Retinal pigment epithelial cell (primary cell): ENCODE measurements around the gene ZNF148.

Experiments used
- DNase-seq: peaks from one replicate; pipeline ENCODE4 v3.0.0-alpha.2; 2010; ENCODE audit warnings: low read depth
- H3K4me3 ChIP-seq: 2 replicates; pipeline ENCODE4 v1.5.1; 2011; ENCODE audit warnings: mild to moderate bottlenecking, low read length, control low read depth, moderate library complexity
- CTCF ChIP-seq: conservative IDR thresholded peaks from 2 replicates; pipeline ENCODE4 v1.5.1; 2011; ENCODE audit warnings: low read depth, low read length, control low read depth, inconsistent platforms

ZNF148 gene

GRCh38 chr3:125292015-125292414, 83.1 kb downstream of the ZNF148 start:
- TF ChIP-seq CTCF = no peak
- no peak overlapping the region for H3K4me3 ChIP-seq
- DNase-seq = no peak

GRCh38 chr3:125289429-125289981, 85.6 kb downstream of the ZNF148 start:
- TF ChIP-seq CTCF = no peak
- no peak for DNase-seq
- H3K4me3 ChIP-seq = no peak overlapping the region

GRCh38 chr3:125287248-125287647, 87.9 kb downstream of the ZNF148 start:
- H3K4me3 ChIP-seq = no peak overlapping the region
- TF ChIP-seq CTCF = no peak
- DNase-seq = no peak

- DNase-seq = no peak
- H3K4me3 ChIP-seq = no peak overlapping the region
- TF ChIP-seq CTCF = no peak
Observed at GRCh38 chr3:125281381-125281780, 93.7 kb downstream of the ZNF148 start.

- TF ChIP-seq CTCF = no peak
- DNase-seq = no peak
- H3K4me3 ChIP-seq = no peak overlapping the region
Observed at GRCh38 chr3:125280668-125281361, 94.3 kb downstream of the ZNF148 start.

- H3K4me3 ChIP-seq = no peak overlapping the region
- DNase-seq = no peak
- no peak for TF ChIP-seq CTCF
Observed at GRCh38 chr3:125278155-125278554, 97.0 kb downstream of the ZNF148 start.

- no peak overlapping the region for H3K4me3 ChIP-seq
- no peak for DNase-seq
- no peak for TF ChIP-seq CTCF
Observed at GRCh38 chr3:125271127-125271526, 104.0 kb downstream of the ZNF148 start.
